GM12874 (cell line): ENCODE data around the gene TOX2.
A peak's percentile ranks its signal among the peaks of the same experiment; 100 is the strongest.

ENCODE experiments used
- CTCF ChIP-seq: IDR thresholded peaks from 2 replicates; pipeline ENCODE4 v1.5.1; 2011; ENCODE audit warnings: low read depth, mild to moderate bottlenecking, control low read depth, low read length, moderate library complexity; ENCODE audit not compliant: insufficient read depth

TOX2 gene

DNA sequence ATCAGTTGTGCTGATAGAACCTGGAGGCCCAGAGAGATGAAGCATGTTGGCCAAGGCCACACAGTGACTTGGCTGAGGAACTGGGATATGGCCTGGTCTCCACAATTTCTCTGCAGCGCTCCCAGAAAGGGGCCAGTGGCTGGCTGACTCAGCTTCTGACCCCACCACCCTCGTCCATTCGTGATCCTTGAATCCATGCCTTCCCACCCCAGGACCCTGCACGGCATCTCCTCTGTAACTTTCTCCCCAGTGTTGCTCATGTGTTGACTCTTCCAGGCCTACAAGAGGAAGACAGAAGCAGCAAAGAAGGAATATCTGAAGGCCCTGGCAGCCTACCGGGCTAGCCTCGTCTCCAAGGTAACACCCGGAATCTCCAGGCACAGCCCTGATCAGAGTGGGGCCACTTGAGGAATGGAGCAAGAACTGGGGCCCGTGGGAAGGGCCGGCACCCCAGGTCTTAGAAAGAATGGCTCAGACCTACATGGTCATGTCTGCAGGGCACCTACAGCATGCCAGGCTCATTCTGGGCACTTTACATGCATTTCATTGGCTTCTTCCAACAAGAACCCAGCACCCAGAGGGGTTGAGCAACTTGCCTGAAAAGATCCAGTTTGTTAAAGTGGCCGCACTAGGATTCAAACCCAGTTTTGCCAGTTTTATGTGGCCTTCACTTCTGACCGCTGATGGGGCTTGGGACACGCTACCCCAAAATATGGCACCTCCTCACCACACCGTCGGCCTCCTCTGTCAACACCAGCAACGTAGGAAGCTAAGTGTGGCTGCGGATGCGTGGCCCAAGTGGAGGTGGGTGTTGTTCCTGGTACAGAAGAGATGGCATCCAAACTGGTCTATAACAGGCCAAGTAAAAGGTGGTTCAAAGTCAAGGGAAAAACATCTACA lies 150.1 kb downstream of the TOX2 start:
- no peak for TF ChIP-seq CTCF

DNA sequence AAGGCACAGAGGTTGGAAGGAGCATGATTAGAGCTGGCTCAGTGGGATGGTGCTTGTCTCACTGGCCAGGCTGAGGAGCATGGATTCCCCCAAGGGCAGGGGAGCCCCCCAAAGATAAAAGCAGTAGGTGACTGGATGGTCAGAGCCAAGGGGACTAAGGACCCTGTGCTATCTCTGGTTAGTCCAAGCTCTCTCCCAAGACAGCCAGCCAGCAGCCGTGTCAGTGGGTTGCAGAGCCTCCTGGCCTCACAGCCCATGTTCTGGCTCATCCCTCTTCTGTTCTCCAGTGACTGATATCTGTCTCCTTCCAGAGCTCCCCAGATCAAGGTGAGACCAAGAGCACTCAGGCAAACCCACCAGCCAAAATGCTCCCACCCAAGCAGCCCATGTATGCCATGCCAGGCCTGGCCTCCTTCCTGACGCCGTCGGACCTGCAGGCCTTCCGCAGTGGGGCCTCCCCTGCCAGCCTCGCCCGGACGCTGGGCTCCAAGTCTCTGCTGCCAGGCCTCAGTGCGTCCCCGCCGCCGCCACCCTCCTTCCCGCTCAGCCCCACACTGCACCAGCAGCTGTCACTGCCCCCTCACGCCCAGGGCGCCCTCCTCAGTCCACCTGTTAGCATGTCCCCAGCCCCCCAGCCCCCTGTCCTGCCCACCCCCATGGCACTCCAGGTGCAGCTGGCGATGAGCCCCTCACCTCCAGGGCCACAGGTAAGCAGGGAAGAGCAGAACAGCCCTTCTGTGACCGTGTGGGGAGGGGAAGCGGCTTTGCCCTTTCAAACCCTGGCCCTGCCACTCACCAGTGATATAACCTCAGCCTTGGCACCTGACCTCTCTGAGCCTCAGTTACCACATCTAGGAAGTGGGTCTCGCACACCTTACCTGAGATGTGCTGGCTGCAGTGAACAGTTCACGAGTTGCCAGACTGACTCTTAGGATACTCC lies 151.0 kb downstream of the TOX2 start:
- TF ChIP-seq CTCF, result no peak

- no peak for TF ChIP-seq CTCF
Measured at GRCh38 chr20:44066645-44067606, 152.3 kb downstream of the TOX2 start.

DNA sequence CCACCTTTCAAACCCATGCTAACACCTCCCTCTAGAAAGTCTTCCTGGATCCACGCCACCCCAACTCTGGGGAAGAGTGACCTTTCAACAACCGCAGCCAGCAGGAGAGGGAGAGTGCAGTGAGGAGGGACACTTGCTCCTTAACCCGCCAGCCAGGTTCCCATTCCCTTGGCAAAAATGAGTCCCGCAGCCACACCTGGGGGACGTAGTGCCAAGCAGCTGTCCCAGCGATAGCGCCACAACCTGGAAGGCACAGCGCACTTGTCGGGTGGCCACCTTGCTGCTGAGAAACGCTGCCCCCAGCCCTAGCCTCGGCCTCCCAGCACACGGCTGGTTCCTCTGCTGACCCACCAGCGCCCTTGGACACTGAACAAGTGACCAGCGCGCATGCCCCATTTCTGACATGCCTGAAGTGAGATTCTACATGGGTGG lies 153.0 kb downstream of the TOX2 start:
- TF ChIP-seq CTCF, result no peak

DNA sequence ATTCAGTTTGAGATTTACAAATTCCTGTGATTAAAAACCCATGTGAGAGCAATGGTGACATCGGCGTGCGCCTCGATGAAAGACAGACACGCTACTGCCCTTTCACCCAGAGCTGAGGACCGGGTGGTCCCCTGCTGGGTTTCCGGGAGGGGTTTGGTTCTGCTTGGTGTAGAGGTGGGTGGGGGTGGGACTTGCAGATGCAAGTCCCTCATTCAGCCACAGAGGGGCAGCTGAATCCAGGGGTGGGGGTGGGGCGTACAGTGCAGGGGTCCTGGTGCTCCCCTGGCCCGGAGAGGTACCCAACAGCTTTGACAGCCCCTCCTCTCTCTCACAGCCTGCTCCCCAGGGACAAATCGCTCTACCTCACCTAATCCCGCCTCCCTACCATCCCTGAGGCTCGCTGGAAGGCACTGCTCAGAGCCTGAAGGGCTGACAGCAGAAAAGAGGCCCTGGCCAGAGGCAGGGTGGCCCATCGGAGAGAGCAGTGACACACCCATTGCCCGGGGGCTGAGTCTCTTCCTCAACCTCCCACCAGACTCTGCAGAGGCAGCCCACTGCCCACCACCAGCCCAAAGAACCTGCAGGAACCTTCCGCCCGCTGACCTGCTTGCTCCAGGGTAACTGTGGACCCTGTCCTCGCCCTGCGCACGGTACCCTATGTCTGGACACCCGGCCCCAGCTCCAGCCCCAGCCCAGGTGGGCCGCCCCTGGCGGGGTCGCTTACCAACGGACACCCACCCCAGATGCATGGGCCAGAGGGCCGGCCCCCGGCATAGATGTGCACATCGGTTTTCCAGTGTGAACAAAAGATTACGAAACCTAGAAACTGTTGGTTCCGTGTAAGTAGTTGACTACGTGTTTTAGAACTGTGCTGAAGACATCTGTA lies 153.9 kb downstream of the TOX2 start:
- TF ChIP-seq CTCF, result peak; percentile 28; the same call in 1 of the 2 replicates

DNA sequence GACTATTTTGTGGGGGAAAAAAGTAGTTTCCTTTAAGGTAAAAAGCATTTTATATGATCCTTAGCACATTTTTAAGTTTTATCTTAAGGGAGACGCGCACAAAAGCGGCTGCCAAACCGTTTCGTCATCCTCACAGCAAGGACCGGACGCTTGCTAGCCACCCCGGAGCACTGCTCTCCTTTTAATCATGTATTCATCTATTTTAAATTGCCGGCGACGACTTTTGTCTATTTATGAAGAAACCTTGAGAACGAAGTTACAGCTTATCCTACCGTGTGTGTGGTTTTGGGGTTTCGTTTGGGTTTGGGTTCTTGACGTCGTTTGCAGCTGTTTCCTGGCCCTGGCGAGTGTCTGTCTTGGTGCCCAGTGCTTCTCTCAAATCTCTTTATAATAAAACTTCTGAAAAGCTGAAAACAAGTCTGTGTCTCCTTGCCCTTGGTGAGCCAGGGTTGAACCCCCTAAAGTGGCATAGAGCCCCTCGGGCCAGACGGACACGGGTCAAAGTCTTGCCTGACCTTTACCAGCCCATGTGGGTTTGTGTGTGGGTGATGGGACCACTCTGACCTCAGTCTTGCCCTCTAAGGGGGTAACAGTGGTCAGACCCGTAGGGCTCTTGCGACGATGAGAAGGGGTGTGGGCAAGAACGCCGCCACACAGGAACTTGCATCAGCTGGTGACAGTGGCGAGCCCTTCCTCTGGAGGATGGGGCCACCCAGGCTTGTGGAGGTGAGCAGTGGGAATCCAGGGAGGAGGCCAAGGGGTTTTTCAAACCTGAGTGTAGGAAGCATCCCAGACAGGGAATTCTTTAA lies 154.8 kb downstream of the TOX2 start:
- no peak for TF ChIP-seq CTCF
